K562 (cell line): ENCODE results near the gene ALDH3A2.

Experiments
- EHMT2 ChIP-seq: fragments of 450-650 bp; IDR thresholded peaks from 2 replicates; pipeline ENCODE4 v1.6.1; 2018; ENCODE audit warnings: antibody characterized with exemption
- FOXM1 ChIP-seq, 2 experiments: fragments of 450-650 bp in 1 of 2; sonication (generic) in 1 of 2; formaldehyde crosslinking in 1 of 2; IDR thresholded peaks; 2 replicates each; pipeline versions ENCODE4 v1.6.1 to v1.9.0; 2017 to 2022; ENCODE audit warnings: low read depth in 2 of 2, mild to moderate bottlenecking in 2 of 2, missing genetic modification reagents in 1 of 2, moderate library complexity in 1 of 2
- SIN3B ChIP-seq: fragments of 450-650 bp; IDR thresholded peaks from 2 replicates; pipeline ENCODE4 v1.6.1; 2017; ENCODE audit warnings: low read depth, mild to moderate bottlenecking, moderate library complexity
- SP1 ChIP-seq: sonication (generic); formaldehyde crosslinking; IDR thresholded peaks from 2 replicates; pipeline ENCODE4 v1.8.1; 2022; ENCODE audit warnings: mild to moderate bottlenecking, missing genetic modification reagents
- STAT5B ChIP-seq: fragments of 250-450 bp; sonication (Bioruptor Pico); IDR thresholded peaks from 2 replicates; pipeline ENCODE4 v1.8.0; 2021; ENCODE audit warnings: mild to moderate bottlenecking, inconsistent platforms
- TF ChIP-seq, protein P1 (sequence below), 3 experiments: IDR thresholded peaks in 2 of 3; conservative IDR thresholded peaks in 1 of 3; 2 replicates each; pipeline ENCODE4 v1.5.1; 2011 to 2012; ENCODE audit warnings: low read length in 3 of 3, mild to moderate bottlenecking in 3 of 3, control low read depth in 2 of 3, improper control_type of control experiment in 1 of 3, inconsistent platforms in 1 of 3, low read depth in 1 of 3, mixed read lengths in 1 of 3, moderate library complexity in 1 of 3; ENCODE audit not compliant: insufficient read depth in 2 of 3

DNA sequence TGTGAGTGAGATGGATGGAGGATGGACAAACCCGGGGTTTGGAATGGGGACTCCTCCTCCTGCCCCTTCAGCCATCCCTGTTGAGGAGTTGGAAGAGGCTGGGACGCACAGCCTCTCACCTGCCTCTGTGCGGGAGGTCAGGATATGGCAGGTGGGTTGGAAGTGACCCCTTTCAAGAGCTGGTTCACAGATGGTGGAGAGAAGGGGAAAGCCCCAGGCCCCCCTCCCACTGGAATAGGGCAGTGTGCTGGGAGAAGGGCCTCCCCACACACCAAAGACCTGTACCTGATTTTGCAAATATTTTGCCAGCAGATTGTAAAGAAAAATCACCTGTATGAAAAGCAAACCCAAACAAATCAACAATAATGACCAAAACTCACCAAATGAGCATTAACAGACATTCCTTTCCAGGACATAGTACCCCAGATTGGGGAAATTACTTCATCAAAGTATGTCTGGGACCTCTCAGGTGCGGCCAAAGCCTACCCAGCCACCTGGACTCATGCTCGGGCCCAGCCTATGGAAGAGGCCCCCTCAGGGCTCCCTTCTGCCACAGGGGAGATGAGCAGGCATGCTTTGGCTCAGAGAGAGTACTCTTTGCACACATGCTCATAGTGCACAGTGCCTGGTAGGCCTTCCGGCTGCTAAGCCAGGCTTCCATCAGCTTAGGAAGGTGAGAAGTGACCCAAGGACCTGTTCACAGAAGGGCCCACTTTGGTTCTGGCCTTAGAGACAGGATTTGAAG is 60.1 kb downstream of the ALDH3A2 start:
- TF ChIP-seq EHMT2 (no peak), FOXM1 (IDR thresholded peaks at IDR 0.05; ENCODE audit: low read depth) (no peak), FOXM1 (CRISPR knock-in tag; IDR thresholded peaks at IDR 0.05; ENCODE audit: low read depth) (no peak), SIN3B (no peak), SP1 (CRISPR knock-in tag) (no peak), STAT5B (CRISPR knock-in tag) (no peak)
- TF ChIP-seq, protein P1, sequence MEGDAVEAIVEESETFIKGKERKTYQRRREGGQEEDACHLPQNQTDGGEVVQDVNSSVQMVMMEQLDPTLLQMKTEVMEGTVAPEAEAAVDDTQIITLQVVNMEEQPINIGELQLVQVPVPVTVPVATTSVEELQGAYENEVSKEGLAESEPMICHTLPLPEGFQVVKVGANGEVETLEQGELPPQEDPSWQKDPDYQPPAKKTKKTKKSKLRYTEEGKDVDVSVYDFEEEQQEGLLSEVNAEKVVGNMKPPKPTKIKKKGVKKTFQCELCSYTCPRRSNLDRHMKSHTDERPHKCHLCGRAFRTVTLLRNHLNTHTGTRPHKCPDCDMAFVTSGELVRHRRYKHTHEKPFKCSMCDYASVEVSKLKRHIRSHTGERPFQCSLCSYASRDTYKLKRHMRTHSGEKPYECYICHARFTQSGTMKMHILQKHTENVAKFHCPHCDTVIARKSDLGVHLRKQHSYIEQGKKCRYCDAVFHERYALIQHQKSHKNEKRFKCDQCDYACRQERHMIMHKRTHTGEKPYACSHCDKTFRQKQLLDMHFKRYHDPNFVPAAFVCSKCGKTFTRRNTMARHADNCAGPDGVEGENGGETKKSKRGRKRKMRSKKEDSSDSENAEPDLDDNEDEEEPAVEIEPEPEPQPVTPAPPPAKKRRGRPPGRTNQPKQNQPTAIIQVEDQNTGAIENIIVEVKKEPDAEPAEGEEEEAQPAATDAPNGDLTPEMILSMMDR (IDR thresholded peaks at IDR 0.05 in 2 of 3, conservative IDR thresholded peaks at IDR 0.05 in 1 of 3; ENCODE audit: insufficient read depth in 2 of 3, low read depth in 1 of 3, low read length in 3 of 3), result no peak
